A549 treated with Hydrocortisone at 1 μM for 4 hours (cell line): ENCODE data around the gene POLK. TPM values are rescaled to one million over a fixed set of nuclear protein-coding genes. Genes with fewer than 3 reads are reported as not detected.

ENCODE experiments used
- total RNA-seq: library from RNA; stranded (reverse); fragments of 200-300 nt; extraction: Qiagen RNA extraction; gene quantifications from 5 replicates; pipeline ENCODE4 v1.2.3, GENCODE V29; 2022

Gene POLK
- total RNA-seq, result 7.9 to 13.8 TPM (median 10.5 TPM) in 5 replicates

DNA sequence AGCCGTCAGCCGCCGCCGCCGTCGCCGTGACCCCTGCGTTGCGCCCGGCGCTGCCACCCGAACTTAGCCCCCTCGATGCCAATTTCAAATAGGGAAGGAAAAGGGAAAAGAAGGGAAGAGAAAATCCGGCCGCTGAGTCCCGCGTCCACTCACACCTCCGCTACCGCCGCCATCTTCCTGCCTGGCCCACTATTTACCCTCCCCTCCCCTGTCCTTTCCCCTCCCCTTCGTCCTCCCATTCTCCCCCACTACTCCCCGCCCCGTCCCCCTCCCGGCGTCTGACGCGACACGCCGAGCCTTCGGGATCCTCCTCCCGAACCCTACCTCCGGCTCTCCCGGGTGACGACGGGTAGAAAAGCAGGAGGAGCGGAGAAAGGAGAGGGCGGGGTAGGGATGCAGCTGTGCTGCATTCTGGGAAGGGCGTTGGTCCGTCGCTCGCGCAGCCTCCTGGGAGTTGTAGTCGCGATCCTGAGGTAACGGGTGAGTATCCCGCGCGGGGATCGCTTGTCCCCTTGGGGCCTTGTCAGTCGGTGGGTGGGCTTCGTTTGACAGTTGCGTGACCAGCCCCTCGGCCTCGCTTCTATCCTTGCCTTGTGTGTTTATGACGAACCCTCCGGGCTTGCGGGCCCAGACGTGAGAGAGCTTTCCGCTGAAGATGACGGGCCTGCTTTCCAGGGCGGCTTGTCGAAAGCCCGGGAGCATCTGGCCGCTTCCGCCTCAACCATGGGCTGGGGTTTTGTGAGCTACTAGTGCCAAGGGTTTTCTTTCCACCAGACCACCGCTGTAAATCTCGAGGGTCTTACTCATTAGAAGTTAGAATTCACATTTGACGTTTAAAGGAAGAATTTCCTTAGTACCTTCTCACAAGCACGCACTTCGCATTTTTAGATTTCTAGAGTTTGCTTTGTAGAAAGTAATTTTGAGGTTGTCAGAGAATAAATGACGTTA is at the start of gene POLK, which contains the start of gene CERT1:
Gene POLK (plus strand): TSS at position 457 of the 948 bp plus-strand sequence.
Gene CERT1 (minus strand): TSS at position 195 of the 948 bp plus-strand sequence. CDS start 422 bp downstream, outside the sequence.

GRCh38 chr5:75611311-75612225 is 99.9 kb downstream of the POLK start, which contains the start of gene ANKDD1B:
Gene ANKDD1B (plus strand): TSS chr5:75611453. CDS start chr5:75611635, 182 bp downstream.

Other genes with a start within 250 kb of the POLK start
- gene HMGCR, start 174.7 kb upstream of the POLK start, total RNA-seq, result 20.4 to 30.9 TPM (median 22.9 TPM) in 5 replicates
- 18.8 to 28.0 TPM (median 22.0 TPM) in 5 replicates for gene CERT1, start 262 bp upstream of the POLK start, total RNA-seq
- gene ANKDD1B, start 99.6 kb downstream of the POLK start, total RNA-seq, result 0.10 to 0.12 TPM in 2 of 5 replicates, not detected in the others
- gene POC5, start 205.5 kb downstream of the POLK start, total RNA-seq, result 7.1 to 15.3 TPM (median 10.0 TPM) in 5 replicates